Stimulated activated CD8-positive, alpha-beta memory T cell treated with anti-CD3 and anti-CD28 coated beads, Interleukin-15, amount 100 ng/mL, for 4 hours (primary cell): ENCODE results near the gene SDK2.

Experiments
- DNase-seq, 2 donors: peaks; one replicate each; pipeline ENCODE4 v3.0.0-alpha.2; 2020; ENCODE audit warnings: low read depth in 2 of 2

Gene SDK2

DNA sequence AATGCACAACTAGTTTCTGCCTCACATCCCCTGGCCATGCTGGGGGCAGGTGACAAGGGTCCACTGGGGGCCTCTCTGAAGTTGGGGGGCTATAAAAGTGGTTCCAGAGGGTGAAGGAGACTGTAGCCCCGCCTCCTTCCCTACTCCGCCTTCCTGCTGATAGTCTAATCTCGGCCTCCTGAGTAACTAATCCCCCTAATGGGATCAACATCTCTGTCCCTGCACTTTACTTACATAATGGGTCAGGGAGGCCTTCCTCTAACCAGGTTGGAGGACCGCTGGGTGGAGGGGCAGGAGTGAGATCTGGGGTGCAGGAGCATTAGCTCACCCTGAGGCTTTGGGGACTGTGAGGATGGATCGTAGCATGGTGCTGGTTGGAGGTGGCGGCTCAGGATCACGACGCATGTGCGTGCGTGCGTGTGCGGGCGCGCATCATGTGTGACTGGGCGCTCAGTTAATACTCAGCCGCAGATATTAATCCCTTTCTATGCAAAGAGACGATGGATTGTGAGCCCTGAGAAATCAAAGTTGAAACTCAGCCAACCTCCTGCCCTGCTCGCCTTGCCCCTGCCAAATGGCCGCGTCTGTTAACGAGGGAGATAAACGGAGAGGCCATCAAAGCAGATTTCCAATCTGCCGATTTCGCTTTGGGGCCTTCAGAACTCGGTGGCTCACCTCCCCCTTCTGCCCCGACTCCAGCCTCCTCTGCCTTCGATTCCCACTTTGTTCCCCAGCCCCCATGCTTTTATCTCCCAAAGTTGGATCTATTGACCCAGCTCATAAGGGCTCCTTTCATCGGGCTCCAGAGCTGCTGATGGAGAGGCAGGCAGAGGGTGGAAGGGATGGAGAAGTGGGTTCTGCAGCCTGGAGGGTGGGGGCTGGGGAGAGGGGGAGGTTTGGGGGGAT, 107.3 kb downstream of the SDK2 start:
- no peak for DNase-seq

DNA sequence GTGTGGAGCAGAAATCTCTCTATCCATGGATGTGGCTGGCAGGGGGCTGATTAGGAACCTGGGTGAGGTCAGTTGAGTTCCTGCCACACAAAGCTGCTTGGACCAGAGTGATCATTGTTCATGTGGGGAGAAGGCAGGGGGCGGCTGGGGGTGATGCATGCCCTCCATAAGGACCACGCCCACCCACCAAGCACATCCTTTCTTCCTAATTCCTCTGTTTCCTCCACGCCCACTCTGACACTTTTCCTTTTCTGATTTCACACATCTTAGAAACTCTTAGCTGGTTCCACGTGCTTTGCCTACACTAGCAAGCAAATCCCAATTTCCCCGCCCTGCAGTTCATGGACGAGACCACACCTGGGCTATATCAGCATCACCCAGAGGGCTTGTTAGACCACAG, 108.5 kb downstream of the SDK2 start:
- DNase-seq: no peak

DNA sequence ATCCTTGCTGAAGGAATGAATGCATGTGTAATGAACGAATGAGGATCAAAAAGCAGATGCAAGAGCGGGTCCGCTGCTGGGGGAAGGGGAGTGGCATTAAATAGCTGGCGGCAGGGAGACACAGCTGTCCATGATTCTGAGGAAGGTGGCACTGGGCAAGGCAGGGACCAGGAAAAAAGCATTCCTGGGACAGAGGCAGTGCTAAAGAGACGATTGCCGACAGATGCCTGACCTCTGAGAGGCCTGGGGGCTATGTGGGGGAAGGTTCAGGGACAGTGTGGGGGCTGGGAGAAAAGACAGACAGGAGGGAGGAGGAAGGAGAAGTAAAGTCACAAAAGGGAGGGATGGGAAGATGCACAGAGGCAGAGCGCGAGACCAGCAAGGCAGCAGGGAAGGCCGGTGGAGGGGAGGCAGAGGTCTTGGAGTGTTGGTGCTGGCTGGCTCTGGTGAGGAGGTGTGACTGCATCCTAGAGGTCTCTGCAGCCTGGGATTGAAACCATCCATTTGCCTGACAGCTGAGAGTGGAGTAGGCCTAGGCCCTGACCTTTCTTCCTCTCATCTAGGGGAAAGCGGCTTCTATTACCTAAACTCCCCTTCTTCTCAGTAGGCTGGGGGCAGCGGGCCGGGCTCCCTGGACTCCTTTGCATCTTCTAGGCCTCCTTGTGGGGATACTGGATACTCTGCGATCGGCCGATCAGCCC, 109.9 kb downstream of the SDK2 start:
- no peak for DNase-seq

DNA sequence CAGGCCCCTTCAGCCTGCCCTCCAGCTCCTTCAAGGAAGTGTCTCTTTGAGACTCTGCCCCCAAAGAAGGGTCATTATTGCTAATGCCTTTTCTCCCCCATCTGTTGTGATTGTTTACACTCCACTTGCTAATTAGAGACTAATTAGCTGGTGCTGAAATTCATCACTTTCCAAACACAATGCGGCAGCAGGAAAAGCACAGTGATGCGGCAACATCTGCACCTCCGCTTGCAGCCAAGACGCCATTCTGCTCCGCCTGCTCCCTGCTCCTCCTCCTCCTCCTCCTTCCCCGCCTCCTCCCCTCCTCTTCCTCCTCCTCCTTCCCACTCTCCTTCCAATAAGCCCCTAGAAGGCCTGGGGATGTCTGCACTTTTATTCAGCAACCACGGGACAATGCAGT, 110.5 kb downstream of the SDK2 start:
- DNase-seq: no peak

DNA sequence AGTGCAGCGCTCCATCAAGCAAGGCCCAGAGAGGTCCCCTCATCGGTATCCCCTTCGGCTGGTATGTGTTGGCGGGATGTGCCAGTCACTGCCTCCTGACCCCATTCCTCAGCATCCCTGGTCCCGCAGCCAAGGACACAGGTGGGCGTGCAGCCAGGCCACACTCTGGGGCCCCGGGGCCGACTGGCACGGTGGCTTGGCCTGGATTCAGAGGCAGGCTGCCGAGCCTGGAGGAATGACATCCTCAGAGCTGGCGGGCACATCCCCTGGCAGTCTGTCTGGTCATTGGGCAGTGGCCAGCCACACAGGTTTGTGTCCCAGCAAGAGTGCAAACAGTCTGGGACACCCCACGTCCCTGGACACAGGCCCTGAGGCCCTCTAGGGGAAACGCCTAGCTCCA, 111.1 kb downstream of the SDK2 start:
- no peak for DNase-seq

DNA sequence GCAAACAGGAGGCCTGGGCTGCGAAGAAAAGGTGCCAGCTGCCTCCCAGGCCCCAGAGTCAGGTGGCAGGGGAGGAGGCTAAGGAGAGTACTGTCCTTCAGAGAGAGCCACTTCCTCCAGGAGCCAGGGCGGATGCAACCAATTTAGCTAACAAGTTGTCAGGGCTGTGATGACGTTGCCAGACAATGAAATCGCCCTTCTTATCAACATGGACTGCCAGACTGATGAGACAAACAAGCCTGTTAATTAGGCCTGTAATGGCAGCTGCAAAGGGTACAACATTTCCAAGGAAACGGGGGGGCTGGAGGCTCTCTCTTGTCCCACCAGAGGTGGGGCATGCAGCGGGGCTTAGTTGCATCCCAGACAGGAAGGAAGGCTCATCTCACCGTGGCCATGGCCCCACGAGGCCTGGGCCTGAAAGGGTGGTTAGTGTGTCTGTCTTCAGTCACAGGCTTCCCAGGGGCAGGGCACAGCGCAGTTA, 111.8 kb downstream of the SDK2 start:
- no peak for DNase-seq

DNA sequence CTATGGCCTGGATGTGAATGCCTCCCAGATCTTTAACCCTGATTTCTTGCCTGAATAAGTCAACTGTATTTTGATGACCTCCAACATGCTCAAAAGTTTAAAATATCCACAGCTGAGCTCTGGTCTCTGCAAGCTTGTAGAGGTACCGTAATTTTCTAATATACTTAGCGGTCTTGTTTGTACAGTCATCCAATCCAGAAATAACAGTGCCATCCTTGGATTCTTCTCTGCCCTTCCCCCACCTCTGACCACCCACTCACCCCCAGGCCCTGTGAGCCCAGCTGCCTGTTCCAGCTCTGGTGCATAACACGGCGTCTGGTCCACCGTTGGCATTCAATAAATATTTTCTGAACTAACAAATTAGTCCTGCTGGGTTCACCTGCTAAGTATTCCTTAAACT, 113.1 kb downstream of the SDK2 start:
- DNase-seq: no peak

DNA sequence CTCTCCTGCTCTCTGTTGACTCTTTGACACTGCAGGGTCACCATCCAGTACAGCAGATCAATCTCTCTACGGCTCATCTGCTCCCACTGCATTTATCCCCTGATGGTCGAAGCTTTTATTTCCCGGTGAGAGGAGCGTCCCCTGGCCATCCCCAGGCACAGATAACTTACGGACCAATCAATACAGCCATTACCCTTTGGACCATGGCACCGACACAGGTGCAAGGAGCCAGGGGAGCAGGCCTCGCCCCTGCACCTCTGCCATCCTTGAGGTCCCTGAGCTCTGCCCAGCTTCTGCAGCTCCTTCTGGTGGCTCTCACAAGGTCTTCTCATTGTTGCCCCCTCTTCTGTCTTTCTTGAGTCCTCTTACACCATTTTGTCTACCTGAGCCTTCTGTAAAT, 115.6 kb downstream of the SDK2 start:
- DNase-seq: no peak

DNA sequence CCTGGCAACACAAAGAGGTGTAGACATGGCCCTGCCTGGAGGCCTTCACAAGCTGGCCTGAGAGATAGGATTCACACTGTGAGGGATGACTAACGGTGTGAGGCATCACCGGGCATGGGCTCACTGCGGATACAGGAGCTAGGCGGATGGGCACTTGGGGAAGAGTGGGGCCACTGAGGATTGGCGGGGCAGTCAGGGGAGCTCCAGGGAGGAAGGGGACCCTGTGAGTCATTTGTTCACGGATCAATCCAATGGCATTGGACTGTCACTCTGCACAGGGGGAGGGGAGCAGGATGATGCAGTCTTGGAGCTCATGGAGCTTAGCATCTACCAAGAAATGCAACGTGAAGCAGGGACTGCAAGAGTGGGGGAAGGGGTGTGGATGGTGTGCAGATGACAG, 117.3 kb downstream of the SDK2 start:
- DNase-seq: no peak

DNA sequence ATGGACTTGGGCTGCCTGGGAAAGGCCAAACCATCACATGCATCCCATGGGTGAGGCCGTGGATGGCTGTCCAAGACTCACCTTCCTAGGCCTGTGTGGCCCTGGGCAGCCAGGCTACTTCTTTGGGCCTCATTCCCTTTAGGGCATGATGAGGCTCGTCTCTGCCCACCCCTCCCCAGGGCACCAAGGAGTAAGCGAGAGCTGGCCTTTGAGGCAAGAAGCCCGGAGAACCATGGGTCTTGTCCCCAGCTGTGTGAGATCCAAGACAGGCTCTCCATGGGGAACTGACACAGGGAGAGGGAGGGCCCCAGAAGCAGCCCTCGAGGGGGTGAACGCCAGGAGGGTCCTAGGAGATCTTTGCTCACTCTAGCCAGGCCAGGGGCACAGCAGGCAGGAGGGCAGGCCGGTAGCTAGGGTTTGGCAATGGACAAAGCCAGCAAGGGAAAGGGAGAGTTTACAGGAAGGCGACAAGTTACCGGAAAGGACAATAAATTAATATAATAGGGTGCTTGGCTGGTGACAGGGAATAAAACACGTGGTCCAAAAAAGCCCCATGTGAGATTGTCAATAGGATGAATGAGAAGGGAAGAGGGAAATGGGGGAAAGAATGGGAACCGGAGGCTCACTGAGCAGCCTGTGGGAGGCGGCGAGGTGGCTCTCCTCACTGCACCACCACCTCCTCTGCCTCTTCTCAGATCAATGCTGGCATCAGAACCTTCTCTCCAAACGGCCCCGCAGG, 119.1 kb downstream of the SDK2 start:
- no peak for DNase-seq

DNA sequence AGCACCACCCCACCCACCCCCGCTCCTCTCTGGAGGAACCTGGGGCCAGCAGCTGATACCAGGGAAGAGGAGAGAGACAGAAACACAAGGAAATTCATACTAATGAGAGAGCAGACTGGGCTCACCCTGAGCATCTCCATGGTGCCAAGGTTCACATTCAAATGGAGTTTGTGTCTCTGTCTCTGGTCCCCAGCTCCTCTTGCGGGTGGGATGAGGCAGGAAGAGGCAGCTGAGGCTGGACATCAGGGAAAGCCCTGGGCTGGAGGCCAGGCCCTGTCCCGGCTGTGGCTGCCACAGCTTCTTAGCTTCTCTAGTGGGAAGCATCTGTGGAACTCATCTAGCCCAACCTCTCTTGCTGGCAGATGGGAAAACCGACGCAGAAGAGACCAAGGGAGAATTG, 121.5 kb downstream of the SDK2 start:
- no peak for DNase-seq

DNA sequence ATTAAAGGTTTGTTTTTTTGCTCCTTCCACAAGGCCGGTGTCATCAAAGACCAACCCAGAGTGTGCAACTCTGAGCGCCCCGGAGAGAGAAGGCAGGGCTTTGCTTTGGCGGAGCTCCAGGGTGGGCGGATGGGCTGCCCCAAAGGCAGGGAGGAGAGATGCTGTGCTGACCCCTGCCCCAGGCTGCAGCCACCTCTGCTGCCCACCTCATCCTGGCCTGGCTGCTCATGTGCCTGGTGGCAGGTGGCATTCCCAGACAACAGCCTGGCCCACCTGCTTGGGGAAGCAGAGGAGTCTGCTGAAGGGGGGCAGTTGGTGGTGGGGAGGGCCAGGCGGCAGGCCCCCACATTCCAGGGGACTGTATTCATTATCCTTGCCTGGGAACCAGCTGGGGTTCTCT, 122.1 kb downstream of the SDK2 start:
- DNase-seq: no peak

DNA sequence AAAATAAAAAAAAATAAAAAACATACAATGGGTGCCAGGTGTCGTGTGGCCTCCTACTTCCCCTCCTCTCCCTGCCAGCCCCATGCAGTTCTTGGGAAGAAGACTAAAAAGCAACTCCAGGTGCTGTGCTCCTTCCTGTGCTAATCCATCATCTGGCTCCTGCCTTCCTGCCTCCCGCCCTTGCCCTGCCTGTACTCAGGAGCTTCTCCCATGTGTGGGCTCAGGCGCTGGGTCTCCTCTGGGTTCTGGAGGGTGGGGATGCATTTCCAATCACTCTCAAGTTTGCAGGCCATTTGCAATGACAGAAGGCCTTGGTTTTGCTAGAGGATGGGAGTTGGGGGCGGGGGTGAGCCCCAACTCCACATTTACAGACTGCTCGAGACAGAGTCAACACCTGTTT, 122.9 kb downstream of the SDK2 start:
- no peak for DNase-seq

DNA sequence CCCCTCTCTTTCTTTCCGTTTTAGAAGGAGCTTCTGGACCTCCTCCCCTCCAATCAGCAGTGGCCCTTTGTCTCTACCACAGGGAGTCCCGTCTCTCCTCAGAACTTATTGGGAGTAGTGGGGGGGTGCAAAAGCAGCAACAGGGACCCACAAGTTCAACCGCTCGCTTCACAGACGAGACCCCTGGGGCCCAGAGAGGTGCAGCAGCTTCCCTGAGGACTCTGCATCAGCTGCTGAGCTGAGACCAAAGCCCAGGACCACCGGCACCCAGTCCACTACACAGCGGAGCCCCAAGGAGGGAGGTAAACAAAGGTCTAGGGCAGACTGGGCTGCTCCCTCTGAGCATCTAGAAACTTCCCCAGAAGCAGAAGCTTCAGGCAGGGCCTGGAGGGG, 123.9 kb downstream of the SDK2 start:
- no peak for DNase-seq

DNA sequence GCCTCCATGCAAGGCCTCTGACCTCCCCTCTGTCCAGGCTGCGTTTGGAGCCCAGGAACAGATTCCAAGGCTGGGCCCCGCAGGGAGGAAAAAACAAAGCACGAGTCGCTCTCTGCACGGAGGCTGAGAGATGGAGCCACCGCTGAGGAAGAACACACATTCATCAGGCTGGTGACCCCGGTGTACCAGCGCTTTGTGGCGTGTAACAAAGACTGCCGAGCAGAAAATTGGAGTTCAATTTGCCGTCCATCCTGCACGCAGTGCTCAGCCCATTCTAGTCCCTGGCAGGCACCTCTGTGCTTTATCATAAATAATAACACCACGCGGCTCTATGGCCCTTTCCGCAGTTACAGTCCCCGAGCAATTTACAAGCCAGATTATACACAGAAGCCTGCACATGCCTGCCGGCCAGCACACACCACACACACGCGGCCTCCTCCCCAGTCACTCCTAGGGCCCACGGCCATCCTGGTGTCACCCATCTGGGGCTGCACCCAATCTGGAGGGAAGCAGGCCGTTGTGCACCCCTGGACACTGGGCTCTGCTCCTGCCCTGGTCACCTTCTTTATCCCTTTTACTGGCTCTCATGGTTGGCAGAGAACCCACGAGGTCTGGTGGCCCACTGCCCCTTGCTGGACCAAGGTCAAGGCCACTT, 124.4 kb downstream of the SDK2 start:
- DNase-seq: no peak

DNA sequence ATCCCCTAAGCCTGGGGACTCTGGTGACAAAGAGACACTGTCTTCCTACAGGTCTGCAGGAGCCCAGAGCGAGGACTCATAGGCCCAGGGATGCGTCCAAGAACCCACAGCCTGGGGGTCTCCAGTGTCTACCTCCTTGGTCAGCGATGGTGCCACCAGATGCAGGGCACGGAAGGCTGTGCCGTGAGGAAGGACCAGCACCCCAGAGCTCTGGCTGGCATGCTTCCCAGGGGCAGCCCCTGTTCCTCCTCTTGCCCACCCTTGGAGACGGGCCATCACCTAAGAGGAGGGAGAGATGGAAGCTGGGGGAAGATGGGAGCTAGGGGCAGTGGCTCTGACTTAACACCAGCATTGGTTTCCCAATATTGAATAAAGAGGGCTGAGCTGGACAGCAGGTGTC, 125.2 kb downstream of the SDK2 start:
- no peak for DNase-seq

DNA sequence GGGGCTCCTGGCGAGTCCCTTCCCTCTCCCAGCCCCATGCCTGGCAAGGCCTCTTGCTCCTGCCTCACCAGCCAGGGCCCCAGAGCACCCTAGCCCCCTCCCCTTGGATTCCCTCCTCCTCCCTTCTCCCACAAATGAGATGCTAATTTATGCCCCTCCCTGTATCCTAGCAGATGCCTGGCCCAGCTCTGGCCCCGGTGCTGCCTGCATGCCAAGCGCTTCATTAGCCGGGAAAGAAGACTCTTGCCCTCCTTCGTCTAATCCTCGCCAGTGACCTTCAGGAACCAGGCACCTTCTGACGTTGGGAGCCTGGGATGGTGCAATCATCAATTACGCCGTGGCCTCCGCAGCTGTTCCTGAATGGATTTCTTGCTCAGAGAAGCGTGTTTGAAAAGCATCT, 127.8 kb downstream of the SDK2 start:
- no peak for DNase-seq

DNA sequence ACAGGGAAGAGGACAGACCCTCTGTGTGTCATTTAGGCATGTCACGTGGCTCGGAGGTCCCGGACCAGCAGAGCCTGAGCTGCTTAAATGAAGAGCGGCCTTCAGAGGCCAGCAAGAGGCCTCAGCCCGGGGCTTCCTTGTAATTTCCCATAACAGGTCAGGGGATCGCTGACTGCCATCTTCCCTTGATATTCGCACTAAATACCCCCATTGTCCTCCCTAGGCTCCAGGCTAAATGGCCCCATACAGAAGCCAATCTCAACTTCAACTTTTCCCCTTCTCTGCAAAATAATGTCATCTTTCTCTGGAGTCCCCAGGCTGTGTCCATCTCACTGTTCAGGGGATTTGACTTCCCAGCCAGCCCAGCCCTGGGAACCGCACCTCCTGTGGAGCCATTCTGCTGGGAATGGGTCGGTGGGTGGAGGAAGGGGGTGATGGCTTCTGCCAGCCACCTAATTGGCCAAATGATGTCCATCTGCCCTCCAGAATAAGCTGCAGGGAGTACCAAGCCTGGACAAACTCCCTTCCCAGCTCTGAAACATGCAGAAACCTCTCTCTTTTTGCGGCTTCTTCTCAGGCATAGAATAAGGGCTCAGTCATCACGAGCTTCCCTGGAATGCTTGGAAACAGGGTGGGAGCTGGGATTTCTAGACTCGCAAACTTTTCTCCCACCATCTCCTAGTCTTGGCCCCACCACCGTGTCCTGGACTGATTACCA, 129.9 kb downstream of the SDK2 start:
- DNase-seq: no peak

DNA sequence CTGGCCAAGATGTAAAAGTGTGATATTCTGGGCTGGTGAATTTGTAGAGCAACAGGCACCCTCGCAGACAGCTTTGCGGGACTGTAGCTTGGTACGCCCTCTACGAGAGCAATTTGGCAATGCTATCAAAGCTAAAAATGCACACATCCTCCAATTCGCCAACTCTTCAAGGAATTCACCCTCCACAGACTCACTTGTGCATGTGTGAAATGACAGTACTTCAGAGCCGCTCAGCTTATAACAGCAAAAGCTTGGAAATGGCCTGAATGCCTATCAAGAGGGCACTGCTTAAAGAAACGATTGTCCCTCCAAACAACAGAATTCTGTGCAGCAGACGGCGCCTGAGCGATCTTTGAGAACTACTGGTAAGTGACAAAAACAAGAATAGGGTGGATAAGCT, 130.8 kb downstream of the SDK2 start:
- DNase-seq: no peak

DNA sequence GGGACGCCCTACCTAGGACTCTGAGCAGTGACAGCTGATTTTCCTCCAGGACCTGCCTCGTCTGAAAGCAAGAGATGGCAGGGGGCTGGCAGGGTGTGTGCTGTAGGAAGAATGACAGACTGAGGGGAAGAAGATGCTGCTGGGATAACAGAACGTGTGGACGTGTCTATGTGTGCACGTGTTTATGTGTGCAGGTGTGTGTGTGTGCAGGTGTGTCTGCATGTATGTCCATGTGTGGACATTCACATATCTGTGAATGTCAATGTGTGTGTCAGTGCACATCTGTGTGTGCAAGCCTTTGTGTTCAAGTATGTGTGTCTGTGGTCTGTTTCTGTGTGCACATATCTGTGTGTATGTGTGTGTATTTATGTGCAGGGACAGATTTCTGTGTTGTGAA, 132.5 kb downstream of the SDK2 start:
- DNase-seq: no peak

DNA sequence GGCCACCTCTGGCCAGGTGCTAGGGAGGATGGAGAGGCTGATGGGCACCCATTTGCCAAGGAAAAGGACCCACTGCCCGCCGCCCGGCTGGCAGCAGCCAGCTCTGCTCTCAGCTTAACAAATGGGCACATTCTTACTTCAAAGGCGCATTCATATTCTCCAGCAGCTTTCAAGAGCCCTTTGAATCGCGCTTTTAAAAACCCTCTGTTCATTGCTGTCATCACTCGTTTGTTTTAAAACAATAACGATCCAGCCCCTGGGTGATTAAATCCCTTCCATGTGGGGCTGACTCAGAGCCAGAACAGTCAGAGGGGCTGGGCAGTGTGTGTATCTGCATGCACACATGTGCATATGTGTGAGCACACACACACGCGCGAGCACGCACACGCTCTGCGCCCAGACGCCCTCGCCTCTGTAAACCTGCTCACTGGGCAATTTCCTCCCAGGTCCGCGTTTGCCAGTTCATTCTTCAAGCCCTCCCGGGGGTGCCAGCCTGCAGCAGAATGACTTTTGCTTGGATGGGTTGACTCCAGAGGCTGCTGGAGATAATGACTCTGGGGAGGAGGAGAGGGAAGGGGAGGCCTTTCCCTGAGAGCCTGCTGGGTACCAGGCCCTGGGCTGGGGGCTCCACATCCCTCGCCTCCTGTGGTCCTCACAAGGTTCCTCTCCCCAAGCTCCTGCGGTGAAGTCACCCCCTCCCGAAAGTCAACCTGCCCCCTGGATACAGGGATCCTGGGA, 133.1 kb downstream of the SDK2 start:
- DNase-seq: no peak
